Lower lobe of right lung (tissue), 2 donors: ENCODE measurements around the gene MLIP. TPM values are rescaled to one million over a fixed set of nuclear protein-coding genes. Genes with fewer than 3 reads are reported as not detected.

Source experiments
- ATAC-seq, 2 donors: fragments of 200-7000 bp; cut with Tn5 transposase; one replicate each; pipeline ENCODE4 v1.9.1; 2020 to 2022; ENCODE audit warnings: mild to moderate bottlenecking in 2 of 2, moderate library complexity in 2 of 2
- DNase-seq: peaks from one replicate; pipeline ENCODE4 v3.0.0-alpha.2; 2020
- H3K27ac ChIP-seq: fragments of 200-600 bp; one replicate; pipeline ENCODE4 v1.8.0; 2022
- H3K27me3 ChIP-seq: fragments of 200-600 bp; one replicate; pipeline ENCODE4 v1.8.0; 2022; ENCODE audit warnings: low read depth
- H3K36me3 ChIP-seq: fragments of 200-600 bp; one replicate; pipeline ENCODE4 v1.8.0; 2022; ENCODE audit warnings: mild to moderate bottlenecking
- H3K4me1 ChIP-seq: fragments of 200-600 bp; one replicate; pipeline ENCODE4 v1.8.0; 2022
- H3K4me3 ChIP-seq: fragments of 200-600 bp; one replicate; pipeline ENCODE4 v1.8.0; 2022; ENCODE audit warnings: mild to moderate bottlenecking
- H3K9me3 ChIP-seq: fragments of 200-600 bp; one replicate; pipeline ENCODE4 v1.8.0; 2022
- CTCF ChIP-seq: fragments of 200-600 bp; IDR thresholded peaks from one replicate; pipeline ENCODE4 v1.8.0; 2022; ENCODE audit warnings: antibody characterized with exemption, mild to moderate bottlenecking
- intact Hi-C: fragments of 100-400 bp; cut with DNase I; formaldehyde crosslinking; loops from one replicate; pipeline ENCODE4 v1.11.0; 2022
- total RNA-seq: library from RNA; stranded (reverse); fragmentation: NEBNext Ultra II Directional; extraction: Animal tissue kit (Norgen Biotek cat#: 25700); gene quantifications from one replicate; pipeline ENCODE4 v1.2.1, GENCODE V29; 2021
- donor health status: DM: no; HTN: yes; CAD: no; lungs with severe emphysema.

MLIP gene
- total RNA-seq, 1 donor from 2014 or later, result not detected

GRCh38 chr6:54310377-54311152, 199.3 kb downstream of the MLIP start:
- Histone ChIP-seq H3K27me3 (no peaks in the 10 kb centered on the region), H3K36me3 (no peaks in the 10 kb centered on the region), H3K4me3 (no peak overlapping the region), H3K27ac (no peak overlapping the region), H3K4me1 (no peaks in the 10 kb centered on the region), H3K9me3 (no peaks in the 10 kb centered on the region)
- no peak for TF ChIP-seq CTCF
- ATAC-seq (no peak), DNase-seq (no peak)
- intact Hi-C loops, result no loop called here

DNA sequence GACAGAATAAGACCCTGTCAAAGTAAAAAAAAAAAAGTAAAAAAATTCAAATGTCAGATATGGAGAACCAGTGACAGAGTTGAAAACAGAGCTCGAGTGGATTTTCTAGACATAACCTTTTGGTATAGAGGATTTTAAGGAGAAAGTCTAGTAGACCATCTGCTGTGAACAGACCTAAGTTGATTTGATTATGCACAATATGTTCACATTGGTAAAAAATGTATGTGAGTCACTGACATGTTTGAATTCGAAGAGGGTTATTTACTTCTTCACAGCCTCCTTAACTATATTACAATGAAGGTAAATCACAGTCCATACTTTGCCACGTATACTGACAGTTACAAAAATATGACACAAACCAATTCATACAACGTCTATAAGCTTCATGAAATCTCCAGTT, 204.4 kb downstream of the MLIP start:
- no peaks in the 10 kb centered on the region for H3K4me1 ChIP-seq

More for the DNA sequence above, 204.4 kb downstream of the MLIP start:
- Histone ChIP-seq H3K36me3 (no peaks in the 10 kb centered on the region), H3K27ac (no peak overlapping the region), H3K27me3 (no peaks in the 10 kb centered on the region), H3K9me3 (no peaks in the 10 kb centered on the region), H3K4me3 (no peak overlapping the region)
- no peak for TF ChIP-seq CTCF
- ATAC-seq (no peak), DNase-seq (no peak)
- intact Hi-C loops, result no loop called here

Other genes starting within 250 kb of the MLIP start
- gene TINAG, start 197.0 kb downstream of the MLIP start, total RNA-seq, result not detected